Tibial artery (tissue), 4 donors: ENCODE measurements around the gene TRIM9.

Source experiments
- DNase-seq, 2 donors: peaks; one replicate each; pipeline ENCODE4 v3.0.0-alpha.2; 2019
- H3K27ac ChIP-seq, 2 donors: fragments of 200-600 bp; sonication (generic) in 1 of 2; 1 replicate in 1 of 2; 2 replicates in 1 of 2; pipeline ENCODE4 v1.5.1; 2018 to 2019; ENCODE audit warnings: mild to moderate bottlenecking in 1 of 2
- H3K27me3 ChIP-seq, 2 donors: fragments of 200-600 bp; sonication (generic) in 1 of 2; one replicate each; pipeline versions ENCODE4 v1.5.1 to v1.6.0; 2016 to 2019
- H3K36me3 ChIP-seq, 3 donors: fragments of 200-600 bp; sonication (generic) in 2 of 3; one replicate each; pipeline ENCODE4 v1.5.1; 2016 to 2019; ENCODE audit warnings: mild to moderate bottlenecking in 2 of 3
- H3K4me1 ChIP-seq, 4 donors: fragments of 200-600 bp; sonication (generic) in 2 of 4; 1 replicate in 3 of 4; 2 replicates in 1 of 4; pipeline ENCODE4 v1.5.1; 2016 to 2019
- H3K4me3 ChIP-seq, 2 donors: fragments of 200-600 bp; sonication (generic) in 1 of 2; 1 replicate in 1 of 2; 2 replicates in 1 of 2; pipeline ENCODE4 v1.5.1; 2018 to 2019; ENCODE audit warnings: mild to moderate bottlenecking in 2 of 2
- H3K9me3 ChIP-seq, 3 donors: fragments of 200-600 bp; sonication (generic) in 1 of 3; one replicate each; pipeline ENCODE4 v1.5.1; 2016 to 2019
- intact Hi-C: fragments of 100-400 bp; cut with DNase I; formaldehyde crosslinking; loops from one replicate; pipeline ENCODE4 v1.15.0; 2023; ENCODE audit warnings: low total_unique reads
- TF ChIP-seq, protein P1 (sequence below), 2 experiments: fragments of 200-600 bp in 1 of 2; fragments of 450-650 bp in 1 of 2; IDR thresholded peaks; one replicate each; pipeline ENCODE4 v1.5.1; 2017 to 2019; ENCODE audit warnings: antibody characterized with exemption in 2 of 2, mild to moderate bottlenecking in 1 of 2, moderate library complexity in 1 of 2

Gene TRIM9

DNA sequence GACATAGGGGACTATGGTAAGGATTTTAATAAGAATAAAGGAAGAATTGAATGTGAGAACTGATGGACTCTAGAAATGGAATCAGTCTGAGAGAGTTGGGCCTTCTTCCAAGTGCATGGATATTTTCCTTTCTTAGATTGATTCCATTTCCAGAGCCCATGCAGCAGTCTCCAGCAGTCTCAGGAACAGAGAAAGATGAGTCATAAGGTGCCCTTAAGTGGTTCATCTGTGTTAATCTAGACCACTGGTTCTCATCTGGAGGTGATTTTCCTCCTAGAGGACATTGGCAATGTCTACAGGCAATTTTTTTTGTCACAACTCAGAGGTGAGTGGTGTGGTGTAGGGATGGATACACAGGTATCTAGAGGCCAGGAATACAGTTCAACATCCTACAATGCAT lies 25.9 kb downstream of the TRIM9 start:
- H3K4me3 ChIP-seq, result no peak overlapping the region
- H3K9me3 ChIP-seq, result no peaks in the 10 kb centered on the region
- intact Hi-C loops, result no loop called here
- TF ChIP-seq, protein P1, sequence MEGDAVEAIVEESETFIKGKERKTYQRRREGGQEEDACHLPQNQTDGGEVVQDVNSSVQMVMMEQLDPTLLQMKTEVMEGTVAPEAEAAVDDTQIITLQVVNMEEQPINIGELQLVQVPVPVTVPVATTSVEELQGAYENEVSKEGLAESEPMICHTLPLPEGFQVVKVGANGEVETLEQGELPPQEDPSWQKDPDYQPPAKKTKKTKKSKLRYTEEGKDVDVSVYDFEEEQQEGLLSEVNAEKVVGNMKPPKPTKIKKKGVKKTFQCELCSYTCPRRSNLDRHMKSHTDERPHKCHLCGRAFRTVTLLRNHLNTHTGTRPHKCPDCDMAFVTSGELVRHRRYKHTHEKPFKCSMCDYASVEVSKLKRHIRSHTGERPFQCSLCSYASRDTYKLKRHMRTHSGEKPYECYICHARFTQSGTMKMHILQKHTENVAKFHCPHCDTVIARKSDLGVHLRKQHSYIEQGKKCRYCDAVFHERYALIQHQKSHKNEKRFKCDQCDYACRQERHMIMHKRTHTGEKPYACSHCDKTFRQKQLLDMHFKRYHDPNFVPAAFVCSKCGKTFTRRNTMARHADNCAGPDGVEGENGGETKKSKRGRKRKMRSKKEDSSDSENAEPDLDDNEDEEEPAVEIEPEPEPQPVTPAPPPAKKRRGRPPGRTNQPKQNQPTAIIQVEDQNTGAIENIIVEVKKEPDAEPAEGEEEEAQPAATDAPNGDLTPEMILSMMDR (IDR thresholded peaks at IDR 0.05), result no peak
- no peaks in the 10 kb centered on the region for H3K27me3 ChIP-seq
- peaks cover 0 to 5% (median 0%) of the 10 kb centered on the region in 4 donors for H3K4me1 ChIP-seq
- H3K27ac ChIP-seq, result no peak overlapping the region
- H3K36me3 ChIP-seq, result no peaks in the 10 kb centered on the region
- no peak for DNase-seq

DNA sequence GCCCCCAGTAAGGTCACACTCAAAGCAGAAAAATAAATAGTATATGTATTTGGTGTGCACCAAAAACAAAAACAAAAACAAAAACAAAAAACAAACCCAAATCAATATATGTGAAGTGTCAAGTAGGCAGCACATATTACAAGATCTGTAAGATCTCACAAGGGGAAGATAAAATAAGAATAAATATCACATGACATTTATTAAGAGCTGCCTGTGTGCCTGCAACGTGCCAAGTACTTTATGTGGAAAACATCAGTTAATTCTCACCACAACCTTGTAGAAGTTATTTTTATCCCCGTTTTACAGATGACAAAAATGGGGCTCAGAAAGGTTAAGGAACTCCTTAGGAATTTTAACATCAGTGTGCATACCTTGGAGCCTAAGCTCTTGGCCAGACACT lies 26.6 kb downstream of the TRIM9 start:
- no peak for DNase-seq
- Histone ChIP-seq H3K9me3 (no peaks in the 10 kb centered on the region), H3K27ac (no peak overlapping the region), H3K4me3 (no peak overlapping the region), H3K36me3 (no peaks in the 10 kb centered on the region), H3K4me1 (peaks cover 0 to 5% (median 0%) of the 10 kb centered on the region in 4 donors), H3K27me3 (no peaks in the 10 kb centered on the region)
- TF ChIP-seq, protein P1 (IDR thresholded peaks at IDR 0.05), result no peak
- intact Hi-C loops, result no loop called here

DNA sequence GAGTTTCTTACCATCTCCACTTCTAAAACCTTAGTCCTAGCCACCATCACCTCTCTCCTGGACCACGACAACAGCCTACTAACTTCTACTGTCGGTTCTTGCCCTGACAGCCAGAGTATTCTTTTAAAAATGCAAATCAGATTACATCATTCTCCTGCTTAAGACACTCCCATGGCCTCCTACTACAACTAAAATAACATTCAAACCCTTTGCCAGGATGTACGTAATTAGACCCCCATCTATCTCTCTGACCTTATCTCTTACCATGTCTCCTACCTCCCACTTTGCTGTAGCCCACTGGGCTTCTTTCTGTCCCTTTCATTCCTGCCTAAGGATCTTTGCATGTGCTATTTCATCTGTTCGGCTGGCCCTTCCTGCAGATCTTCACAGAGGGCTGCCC lies 27.6 kb downstream of the TRIM9 start:
- TF ChIP-seq, protein P1 (IDR thresholded peaks at IDR 0.05), result no peak
- intact Hi-C loops, result no loop called here
- no peak overlapping the region for H3K27ac ChIP-seq

DNA sequence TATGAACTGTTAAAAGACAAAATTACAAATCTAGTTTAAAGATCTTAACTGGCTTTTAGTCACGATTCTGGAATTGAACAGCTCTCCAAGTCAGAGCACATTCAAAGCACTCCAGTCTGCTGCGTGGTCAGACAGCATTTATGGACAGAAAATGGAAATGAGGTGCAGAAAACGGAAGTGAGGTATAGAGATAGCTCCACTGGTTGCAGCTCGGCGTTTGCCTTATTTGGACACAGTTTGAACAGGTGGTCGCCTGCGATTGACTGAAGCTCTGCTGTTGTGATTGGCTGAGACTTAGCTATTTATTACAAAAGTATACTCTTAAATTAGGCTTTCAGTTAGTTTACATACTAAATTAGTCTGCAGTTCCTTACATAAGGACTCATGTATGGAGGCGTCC lies 28.3 kb downstream of the TRIM9 start:
- Histone ChIP-seq H3K27ac (no peak overlapping the region), H3K4me1 (no peaks in the 10 kb centered on the region), H3K36me3 (no peaks in the 10 kb centered on the region), H3K27me3 (no peaks in the 10 kb centered on the region), H3K9me3 (no peaks in the 10 kb centered on the region), H3K4me3 (no peak overlapping the region)
- intact Hi-C loops, result no loop called here
- no peak for DNase-seq
- TF ChIP-seq, protein P1 (IDR thresholded peaks at IDR 0.05), result no peak

More for the DNA sequence above, 27.6 kb downstream of the TRIM9 start:
- Histone ChIP-seq H3K4me3 (no peak overlapping the region), H3K4me1 (peaks cover 0 to 5% (median 0%) of the 10 kb centered on the region in 4 donors), H3K9me3 (no peaks in the 10 kb centered on the region), H3K36me3 (no peaks in the 10 kb centered on the region), H3K27me3 (no peaks in the 10 kb centered on the region)
- no peak for DNase-seq

DNA sequence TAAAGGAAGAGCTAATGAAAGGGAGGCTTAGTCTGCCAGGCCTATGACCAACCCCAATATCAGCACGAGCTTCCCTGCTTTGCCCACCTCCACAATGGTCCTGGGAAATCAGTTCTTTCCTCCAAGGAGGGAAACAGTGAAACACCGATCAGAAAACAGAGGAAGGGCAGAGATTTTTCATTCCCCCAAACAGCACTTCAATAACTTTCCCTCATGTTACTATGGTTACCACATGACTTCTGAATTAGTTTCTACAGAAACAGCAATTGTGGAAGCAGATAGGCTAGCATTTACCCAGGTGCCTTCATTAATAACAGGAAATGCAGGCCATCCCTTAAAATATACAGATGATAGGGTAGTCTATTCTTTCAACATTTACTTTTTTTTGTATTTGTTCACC lies 35.9 kb downstream of the TRIM9 start:
- no peak for DNase-seq
- intact Hi-C loops, result no loop called here
- Histone ChIP-seq H3K36me3 (no peaks in the 10 kb centered on the region), H3K27ac (no peak overlapping the region), H3K4me3 (no peak overlapping the region), H3K9me3 (no peaks in the 10 kb centered on the region), H3K4me1 (no peaks in the 10 kb centered on the region), H3K27me3 (no peaks in the 10 kb centered on the region)
- TF ChIP-seq, protein P1 (IDR thresholded peaks at IDR 0.05), result no peak

DNA sequence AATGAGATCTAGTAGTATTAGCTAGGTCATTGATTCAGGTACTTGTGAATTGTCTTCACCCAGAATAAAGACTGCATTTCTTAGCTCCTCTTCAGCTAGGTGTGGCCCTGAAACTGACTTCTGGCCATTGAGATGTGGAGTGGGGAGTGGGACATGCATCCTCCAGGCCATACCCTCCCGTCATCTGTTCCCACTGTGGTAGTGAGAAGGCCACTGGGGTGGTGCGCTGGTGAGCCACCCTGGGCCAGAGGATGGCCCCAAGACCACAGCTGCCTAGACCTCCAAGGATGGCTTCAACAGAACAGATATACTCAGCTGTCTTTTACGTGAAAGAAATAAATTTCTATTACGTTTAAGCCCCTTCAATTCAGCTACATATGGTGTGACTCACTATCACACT lies 36.5 kb downstream of the TRIM9 start:
- Histone ChIP-seq H3K4me1 (no peaks in the 10 kb centered on the region), H3K27ac (no peak overlapping the region), H3K36me3 (no peaks in the 10 kb centered on the region), H3K9me3 (no peaks in the 10 kb centered on the region), H3K27me3 (no peaks in the 10 kb centered on the region), H3K4me3 (no peak overlapping the region)
- intact Hi-C loops, result no loop called here
- TF ChIP-seq, protein P1 (IDR thresholded peaks at IDR 0.05), result no peak
- DNase-seq, result no peak
